Fibroblast of the aortic adventitia (primary cell): Measurements from ENCODE around the gene VASH2. TPM values are rescaled to one million over a fixed set of nuclear protein-coding genes. Genes with fewer than 3 reads are reported as not detected.

Source experiments
- DNase-seq: peaks from one replicate; pipeline ENCODE4 v3.0.0-alpha.2; 2010; ENCODE audit warnings: low read depth
- H3K4me3 ChIP-seq: 2 replicates; pipeline ENCODE4 v1.5.1; 2011; ENCODE audit warnings: low read depth, mild to moderate bottlenecking, control low read depth, low read length, moderate library complexity
- CTCF ChIP-seq: IDR thresholded peaks from 2 replicates; pipeline ENCODE4 v1.5.1; 2011; ENCODE audit warnings: mild to moderate bottlenecking, low read length, control low read depth, inconsistent platforms; ENCODE audit not compliant: insufficient read depth
- total RNA-seq: library from RNA; depleted of rRNA; stranded (reverse); fragments of >200 nt; gene quantifications from 2 replicates; pipeline ENCODE4 v1.2.3, GENCODE V29; 2012; ENCODE audit warnings: low replicate concordance

The VASH2 gene
- total RNA-seq, 1 donor, result 0.90 TPM

- no peak overlapping the region for H3K4me3 ChIP-seq
- no peak for DNase-seq
- no peak for TF ChIP-seq CTCF
These were observed 35.6 kb upstream of the VASH2 start for GRCh38 chr1:212914789-212915188.

GRCh38 chr1:212915245-212916091, 34.9 kb upstream of the VASH2 start:
- peak; percentile 81 for DNase-seq
- no peak overlapping the region for H3K4me3 ChIP-seq
- peak; percentile 59 for TF ChIP-seq CTCF

GRCh38 chr1:212916481-212917133, 33.7 kb upstream of the VASH2 start:
- H3K4me3 ChIP-seq, result no peak overlapping the region
- no peak for TF ChIP-seq CTCF
- peak; percentile 8 for DNase-seq

DNA sequence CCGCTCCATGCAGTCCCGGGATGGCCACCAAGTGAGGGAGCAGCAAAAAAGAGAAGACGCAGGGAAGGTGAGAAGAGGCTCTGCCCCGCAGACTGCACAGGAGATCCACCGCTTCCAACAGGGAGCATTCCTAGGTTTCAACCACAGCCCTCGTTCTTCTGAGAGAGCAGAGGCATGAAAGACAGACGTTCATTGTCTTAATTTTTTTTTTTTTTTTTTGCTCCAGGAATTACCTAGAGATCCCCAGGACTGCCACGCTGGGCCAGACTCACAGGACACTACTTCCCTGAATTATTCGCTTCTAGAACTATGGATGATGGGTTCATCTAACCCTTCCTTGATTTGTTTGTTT, 33.2 kb upstream of the VASH2 start:
- no peak overlapping the region for H3K4me3 ChIP-seq
- TF ChIP-seq CTCF, result no peak
- DNase-seq, result no peak

DNA sequence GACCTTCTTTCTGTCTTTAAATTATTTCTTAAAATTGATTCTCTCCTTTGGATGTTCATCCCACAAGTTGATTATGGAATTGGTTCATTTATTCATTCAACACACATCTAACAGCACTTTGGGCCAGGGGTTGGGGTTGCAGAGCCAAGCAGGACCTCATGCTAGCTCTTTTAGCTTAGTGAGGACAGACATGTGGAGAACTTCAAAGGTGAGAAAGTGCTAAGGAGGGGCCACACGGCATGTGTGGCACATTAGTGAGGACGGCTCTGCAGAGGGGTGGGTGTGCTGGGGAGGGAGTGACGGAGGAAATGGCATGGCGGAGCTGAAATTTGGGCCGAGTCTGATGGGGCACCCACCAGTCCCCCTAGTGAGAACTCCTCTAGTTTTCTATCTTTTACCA, 32.5 kb upstream of the VASH2 start:
- H3K4me3 ChIP-seq, result no peak overlapping the region
- no peak for TF ChIP-seq CTCF
- DNase-seq, result no peak

- no peak for TF ChIP-seq CTCF
- H3K4me3 ChIP-seq, result no peak overlapping the region
- no peak for DNase-seq
These were observed 31.5 kb upstream of the VASH2 start for GRCh38 chr1:212918824-212919223.
